ENCODE results near the gene TRMT6.

- no peak for TF ChIP-seq SP1 (IDR thresholded peaks at IDR 0.05; ENCODE audit: low read depth)
- TF ChIP-seq EGR1 (IDR thresholded peaks at IDR 0.05; ENCODE audit: low read depth) = no peak
- no peak for TF ChIP-seq CTCF (IDR thresholded peaks at IDR 0.05 in 2 of 3, conservative IDR thresholded peaks at IDR 0.05 in 1 of 3; ENCODE audit: borderline replicate concordance in 1 of 3, insufficient read depth in 1 of 3, low read depth in 2 of 3, low read length in 2 of 3)
- TF ChIP-seq RAD21 (IDR thresholded peaks at IDR 0.05; ENCODE audit: low read depth) = no peak
- no peak for TF ChIP-seq ATF3 (IDR thresholded peaks at IDR 0.05)
These were observed 59.4 kb downstream of the TRMT6 start for GRCh38 chr20:5890773-5891441.

Data from HCT116 (cell line).